Cardiac septum (tissue), 1 donor: Measurements from ENCODE around the gene CATSPERZ. TPM values are rescaled to one million over a fixed set of nuclear protein-coding genes. Genes with fewer than 3 reads are reported as not detected.

Experiments used
- DNase-seq: peaks from one replicate; pipeline ENCODE4 v3.0.0-alpha.2; 2020; ENCODE audit warnings: low spot score
- intact Hi-C: fragments of 100-400 bp; cut with DNase I; formaldehyde crosslinking; loops from one replicate; pipeline ENCODE4 v1.14.0; 2022
- long read RNA-seq: library from polyadenylated mRNA; unstranded; transcript quantifications from one replicate; pipeline ENCODE4 v2.0.0, GENCODE V29; 2021
- total RNA-seq: library from RNA; stranded (reverse); fragmentation: NEBNext Ultra II Directional; extraction: Animal tissue kit (Norgen Biotek cat#: 25700); gene quantifications from one replicate; pipeline ENCODE4 v1.2.1, GENCODE V29; 2021
- donor health status: DM: no; HTN: no; CAD: no.

Gene CATSPERZ
- not detected for total RNA-seq
- long read RNA-seq: 0 reads

- intact Hi-C loops: loop anchor here (2.0 to 5.0 kb wide), 3 partner anchors 33 to 95 kb away; partner anchors contain the start of gene PLCB3
- DNase-seq: no peak
Measured at GRCh38 chr11:64299847-64300648, at the start of gene CATSPERZ. TSS of gene CATSPERZ (plus strand) at chr11:64300358. CDS start at chr11:64300411, 53 bp downstream.

GRCh38 chr11:64250415-64251015 lies 49.6 kb upstream of the CATSPERZ start:
- DNase-seq: no peak
- intact Hi-C loops: loop anchor here (5.0 kb wide), 1 partner anchor 52 kb away; the partner anchor contains the start of gene CATSPERZ

GRCh38 chr11:64251016-64251752 lies 49.0 kb upstream of the CATSPERZ start, which contains the start of gene PLCB3:
TSS of gene PLCB3 (plus strand) at chr11:64251530. CDS start at chr11:64251650, 120 bp downstream.
- intact Hi-C loops: loop anchor here (5.0 kb wide), 1 partner anchor 51 kb away; the partner anchor contains the start of gene CATSPERZ
- no peak for DNase-seq

GRCh38 chr11:64251753-64252002 lies 48.5 kb upstream of the CATSPERZ start:
- no peak for DNase-seq
- intact Hi-C loops: loop anchor here (5.0 kb wide), 1 partner anchor 51 kb away; the partner anchor contains the start of gene CATSPERZ

- intact Hi-C loops: loop anchor here (5.0 kb wide), 1 partner anchor 50 kb away; the partner anchor contains the start of gene CATSPERZ
- DNase-seq: no peak
Measured at GRCh38 chr11:64252003-64252872, 47.9 kb upstream of the CATSPERZ start.

- DNase-seq: no peak
- intact Hi-C loops: loop anchor here (5.0 kb wide), 1 partner anchor 49 kb away; the partner anchor contains the start of gene CATSPERZ
Measured at GRCh38 chr11:64253043-64253442, 47.1 kb upstream of the CATSPERZ start.

- DNase-seq: no peak
- intact Hi-C loops: loop anchor here (5.0 kb wide), 1 partner anchor 49 kb away; the partner anchor contains the start of gene CATSPERZ
Measured at GRCh38 chr11:64253481-64253880, 46.7 kb upstream of the CATSPERZ start.

GRCh38 chr11:64254326-64254725 lies 45.8 kb upstream of the CATSPERZ start:
- DNase-seq: no peak
- intact Hi-C loops: loop anchor here (5.0 kb wide), 1 partner anchor 48 kb away; the partner anchor contains the start of gene CATSPERZ

- DNase-seq: no peak
- intact Hi-C loops: no loop called here
Measured at GRCh38 chr11:64255135-64256128, 44.7 kb upstream of the CATSPERZ start.

GRCh38 chr11:64256300-64256699 lies 43.9 kb upstream of the CATSPERZ start:
- intact Hi-C loops: no loop called here
- DNase-seq: no peak

- intact Hi-C loops: no loop called here
- DNase-seq: no peak
Measured at GRCh38 chr11:64258356-64258755, 41.8 kb upstream of the CATSPERZ start.

GRCh38 chr11:64258946-64259532 lies 41.1 kb upstream of the CATSPERZ start:
- no peak for DNase-seq
- intact Hi-C loops: no loop called here

GRCh38 chr11:64259533-64260067 lies 40.6 kb upstream of the CATSPERZ start:
- DNase-seq: no peak
- intact Hi-C loops: no loop called here

- intact Hi-C loops: no loop called here
Measured at GRCh38 chr11:64260147-64260708, 39.9 kb upstream of the CATSPERZ start.

GRCh38 chr11:64261556-64262080 lies 38.5 kb upstream of the CATSPERZ start:
- intact Hi-C loops: no loop called here
- DNase-seq: no peak

More at GRCh38 chr11:64260147-64260708, 39.9 kb upstream of the CATSPERZ start:
- no peak for DNase-seq

- intact Hi-C loops: no loop called here
- DNase-seq: no peak
Measured at GRCh38 chr11:64262271-64263002, 37.7 kb upstream of the CATSPERZ start.
